ENCODE measurements around the gene PPDPF.

DNA sequence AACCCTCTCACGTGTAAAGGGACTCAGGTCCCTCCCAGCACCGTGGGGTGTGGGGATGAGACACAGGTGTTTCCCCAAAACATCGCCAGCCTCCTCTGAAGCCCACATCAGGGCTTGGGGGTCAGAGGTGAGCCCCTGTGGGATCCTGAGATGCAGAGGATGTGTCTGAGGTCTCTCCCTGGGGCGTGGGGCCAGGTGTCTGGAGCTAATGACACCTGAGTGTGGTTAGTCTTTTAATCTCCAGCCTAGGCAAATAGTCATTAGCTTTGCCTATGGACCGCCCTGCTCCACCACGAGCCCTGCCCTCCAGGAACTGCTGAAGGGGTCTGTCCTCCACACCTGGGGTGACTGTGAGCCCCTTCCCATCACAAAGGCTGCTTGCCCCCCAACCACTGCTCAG, 25.2 kb downstream of the PPDPF start:
- TF ChIP-seq POLR2AphosphoS5 (IDR thresholded peaks at IDR 0.05; ENCODE audit: low read depth) (no peak), REST (IDR thresholded peaks at IDR 0.05; ENCODE audit: insufficient replicate concordance, low read depth) (no peak), GABPA (IDR thresholded peaks at IDR 0.05; ENCODE audit: low read depth) (no peak)
- TF ChIP-seq, protein P1, sequence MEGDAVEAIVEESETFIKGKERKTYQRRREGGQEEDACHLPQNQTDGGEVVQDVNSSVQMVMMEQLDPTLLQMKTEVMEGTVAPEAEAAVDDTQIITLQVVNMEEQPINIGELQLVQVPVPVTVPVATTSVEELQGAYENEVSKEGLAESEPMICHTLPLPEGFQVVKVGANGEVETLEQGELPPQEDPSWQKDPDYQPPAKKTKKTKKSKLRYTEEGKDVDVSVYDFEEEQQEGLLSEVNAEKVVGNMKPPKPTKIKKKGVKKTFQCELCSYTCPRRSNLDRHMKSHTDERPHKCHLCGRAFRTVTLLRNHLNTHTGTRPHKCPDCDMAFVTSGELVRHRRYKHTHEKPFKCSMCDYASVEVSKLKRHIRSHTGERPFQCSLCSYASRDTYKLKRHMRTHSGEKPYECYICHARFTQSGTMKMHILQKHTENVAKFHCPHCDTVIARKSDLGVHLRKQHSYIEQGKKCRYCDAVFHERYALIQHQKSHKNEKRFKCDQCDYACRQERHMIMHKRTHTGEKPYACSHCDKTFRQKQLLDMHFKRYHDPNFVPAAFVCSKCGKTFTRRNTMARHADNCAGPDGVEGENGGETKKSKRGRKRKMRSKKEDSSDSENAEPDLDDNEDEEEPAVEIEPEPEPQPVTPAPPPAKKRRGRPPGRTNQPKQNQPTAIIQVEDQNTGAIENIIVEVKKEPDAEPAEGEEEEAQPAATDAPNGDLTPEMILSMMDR (IDR thresholded peaks at IDR 0.05; ENCODE audit: insufficient read depth, low read length), result no peak

All from HL-60 (cell line).